ENCODE data around the gene KYAT1.

The KYAT1 gene

GRCh38 chr9:128881884-128882676 lies at the start of gene KYAT1, which contains the start of gene LRRC8A:
KYAT1 (minus strand) TSS chr9:128881950; CDS start chr9:128845405, 36,545 bp downstream.
LRRC8A (plus strand) TSS chr9:128882133; CDS start chr9:128907165, 25,032 bp downstream.
- DNase-seq: peak; percentile 97 to 98

- DNase-seq: no peak
These were observed 47.8 kb upstream of the KYAT1 start for GRCh38 chr9:128929560-128929959.

- no peak for DNase-seq
These were observed 46.9 kb upstream of the KYAT1 start for GRCh38 chr9:128928624-128929023.

- DNase-seq: peak; percentile 27 to 47
These were observed 46.1 kb upstream of the KYAT1 start for GRCh38 chr9:128927731-128928411.

GRCh38 chr9:128923493-128923883 lies 41.7 kb upstream of the KYAT1 start:
- no peak for DNase-seq

GRCh38 chr9:128921881-128922763 lies 40.4 kb upstream of the KYAT1 start:
- no peak for DNase-seq

GRCh38 chr9:128920381-128921058 lies 38.8 kb upstream of the KYAT1 start, which contains the start of gene PHYHD1:
PHYHD1 (plus strand) TSS chr9:128920982; CDS start chr9:128922324, 1,342 bp downstream.
- no peak for DNase-seq

GRCh38 chr9:128919402-128920089 lies 37.8 kb upstream of the KYAT1 start:
- DNase-seq: no peak

GRCh38 chr9:128918921-128919320 lies 37.2 kb upstream of the KYAT1 start:
- DNase-seq: no peak

GRCh38 chr9:128917151-128917849 lies 35.5 kb upstream of the KYAT1 start:
- no peak for DNase-seq

GRCh38 chr9:128916745-128917144 lies 35.0 kb upstream of the KYAT1 start:
- DNase-seq: no peak

GRCh38 chr9:128916204-128916603 lies 34.5 kb upstream of the KYAT1 start:
- DNase-seq: no peak

GRCh38 chr9:128913995-128914772 lies 32.4 kb upstream of the KYAT1 start:
- no peak for DNase-seq

- no peak for DNase-seq
These were observed 31.5 kb upstream of the KYAT1 start for GRCh38 chr9:128913048-128913900.

GRCh38 chr9:128912270-128912853 lies 30.6 kb upstream of the KYAT1 start:
- peak in 1 of 2 experiments; percentile 47 for DNase-seq

- no peak for DNase-seq
These were observed 29.8 kb upstream of the KYAT1 start for GRCh38 chr9:128911529-128912035.

GRCh38 chr9:128910906-128911305 lies 29.2 kb upstream of the KYAT1 start:
- no peak for DNase-seq

GRCh38 chr9:128909859-128910258 lies 28.1 kb upstream of the KYAT1 start:
- DNase-seq: no peak

- DNase-seq: no peak
These were observed 26.6 kb upstream of the KYAT1 start for GRCh38 chr9:128908372-128908771.

All from stimulated activated CD4-positive, alpha-beta T cell treated with anti-CD3 and anti-CD28 coated beads, Interleukin-4, amount 100 ng/mL, for 4 hours (primary cell).